T-helper 9 cell (primary cell): ENCODE data around the gene CORO7.

Experiments
- DNase-seq: peaks from one replicate; pipeline ENCODE4 v3.0.0-alpha.2; 2020

The CORO7 gene

DNA sequence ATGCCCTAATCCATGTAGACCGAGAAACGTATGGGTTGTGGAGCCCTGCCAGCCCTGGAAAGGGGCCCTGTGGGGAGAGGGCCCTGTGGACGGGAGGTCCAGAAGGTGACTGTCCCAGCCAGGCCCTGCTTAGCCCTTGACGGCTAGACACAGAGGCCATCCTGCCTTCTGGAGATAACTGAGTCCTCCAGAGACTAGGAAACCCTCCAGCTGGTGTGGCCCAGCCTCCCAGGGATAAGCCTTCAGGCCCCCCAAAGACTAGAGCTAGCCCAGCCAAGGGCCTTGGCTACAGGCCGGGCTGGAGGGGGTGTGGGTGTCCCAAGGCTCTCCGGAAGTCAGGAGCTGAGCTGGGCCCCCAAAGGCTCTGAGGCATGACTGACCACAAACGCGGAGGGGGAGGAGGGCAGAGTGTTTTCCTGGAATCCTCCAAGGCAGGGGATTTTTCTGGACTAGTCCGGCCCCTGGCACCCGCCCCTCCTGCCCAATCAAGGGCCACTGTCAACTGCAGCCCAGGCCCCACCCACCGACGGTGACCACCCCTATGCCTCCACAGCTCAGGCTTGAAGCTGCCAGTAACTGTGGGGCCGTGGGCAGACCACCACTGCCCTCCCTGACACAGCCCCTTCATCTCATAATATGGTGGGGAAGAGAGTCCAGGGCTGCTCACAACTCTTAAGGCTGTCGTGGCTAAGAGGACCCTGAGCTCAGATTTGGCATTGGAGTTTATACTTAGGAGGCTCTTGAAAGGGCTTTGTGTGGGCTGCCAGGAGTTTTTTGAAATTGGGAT lies 45.6 kb downstream of the CORO7 start:
- no peak for DNase-seq

DNA sequence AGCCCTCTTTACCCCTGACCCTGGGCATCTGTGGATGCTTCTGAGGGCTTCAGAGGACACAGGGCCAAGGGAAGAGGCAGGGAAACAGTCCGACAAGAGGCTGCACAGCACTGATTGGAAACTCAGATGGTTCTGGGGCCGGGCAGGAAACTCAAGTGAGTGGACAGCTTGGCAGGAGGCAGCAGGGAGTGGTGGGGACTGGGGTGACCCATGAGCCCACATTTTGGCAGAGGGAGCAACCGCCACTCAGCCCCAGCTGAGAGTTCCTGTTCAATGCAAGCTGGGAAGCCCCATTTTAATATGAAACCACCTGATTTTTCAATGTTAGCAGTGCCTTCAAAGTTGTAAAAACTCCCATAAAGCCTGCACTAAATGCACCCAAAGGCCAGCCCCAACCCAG lies 46.2 kb downstream of the CORO7 start:
- DNase-seq: no peak

DNA sequence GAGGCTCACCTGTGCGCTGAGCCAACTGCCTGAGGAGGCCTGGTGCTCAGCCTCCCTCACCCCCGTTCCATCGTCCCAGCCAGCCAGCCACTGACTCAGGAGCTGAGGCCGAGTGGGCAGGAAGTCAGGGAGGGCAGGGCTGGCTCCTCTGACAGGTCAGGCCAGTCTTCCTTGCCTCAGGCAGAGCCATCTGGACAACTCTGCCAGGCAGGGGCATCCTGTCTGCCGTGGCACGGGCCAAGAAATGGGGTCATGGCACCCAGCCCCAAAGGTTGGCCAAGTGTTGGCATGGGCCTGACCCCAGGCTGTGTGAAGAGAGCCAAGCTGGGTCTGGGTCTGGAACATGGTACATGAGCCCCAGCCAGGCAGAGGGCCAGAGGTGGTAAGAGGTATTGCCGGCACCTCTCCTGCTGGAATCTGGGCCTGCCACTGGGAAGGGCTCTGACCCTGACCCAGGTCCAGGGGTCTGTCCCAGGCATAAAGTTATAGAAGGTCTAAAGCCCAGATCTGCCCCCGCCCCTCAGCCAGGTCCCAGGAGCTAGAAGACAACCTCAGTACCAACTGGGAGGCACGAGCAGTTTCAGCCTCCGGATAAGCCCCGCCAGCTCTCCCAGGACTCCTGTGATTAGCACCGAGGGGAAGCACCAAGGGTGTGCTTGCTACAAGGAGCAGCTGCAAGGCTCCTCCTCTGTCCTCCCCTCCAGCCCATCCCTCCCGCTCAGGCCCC lies 47.2 kb downstream of the CORO7 start:
- no peak for DNase-seq

DNA sequence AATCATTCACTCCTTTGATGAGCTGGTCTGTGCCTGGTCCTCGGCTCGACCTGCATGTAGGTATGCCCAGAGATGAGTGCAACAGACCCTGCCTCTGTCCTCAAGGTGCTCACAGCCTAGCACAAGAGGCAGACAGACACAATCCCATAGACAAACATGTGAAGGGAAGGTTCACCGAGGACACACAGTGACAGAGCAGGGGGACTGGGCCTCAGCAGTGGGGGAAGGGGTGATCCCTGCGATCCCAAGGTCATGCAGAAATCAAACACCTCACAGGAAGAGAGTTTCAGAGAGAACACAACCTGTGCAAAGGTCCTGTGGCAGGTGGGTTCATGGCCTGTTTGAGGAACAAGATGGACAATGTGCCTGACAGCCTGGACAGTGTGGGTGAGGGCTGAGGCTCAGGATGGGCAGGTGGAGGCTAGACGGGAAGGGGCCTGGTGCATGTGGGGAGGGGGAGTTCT lies 49.0 kb downstream of the CORO7 start:
- DNase-seq: no peak

DNA sequence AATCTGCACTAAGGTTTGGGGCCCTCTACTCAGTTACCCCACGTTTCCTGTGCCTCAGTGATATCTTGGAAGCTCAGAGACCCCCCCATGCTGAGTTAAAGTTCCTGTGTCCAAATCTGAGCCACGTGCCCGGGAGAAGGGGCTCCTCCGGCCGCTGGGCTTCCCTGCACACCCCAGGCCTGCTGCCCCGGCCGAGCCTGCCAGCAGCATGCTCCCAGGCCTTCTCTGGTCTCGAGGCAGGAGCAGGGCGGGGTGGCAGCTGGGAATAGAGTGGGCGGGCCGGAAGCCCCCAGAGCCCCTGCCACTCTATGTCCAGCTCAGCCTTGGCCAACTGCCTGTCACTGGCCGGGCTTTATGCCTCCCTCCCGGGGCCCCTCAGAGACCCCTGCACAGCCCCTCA lies 50.4 kb downstream of the CORO7 start:
- no peak for DNase-seq

DNA sequence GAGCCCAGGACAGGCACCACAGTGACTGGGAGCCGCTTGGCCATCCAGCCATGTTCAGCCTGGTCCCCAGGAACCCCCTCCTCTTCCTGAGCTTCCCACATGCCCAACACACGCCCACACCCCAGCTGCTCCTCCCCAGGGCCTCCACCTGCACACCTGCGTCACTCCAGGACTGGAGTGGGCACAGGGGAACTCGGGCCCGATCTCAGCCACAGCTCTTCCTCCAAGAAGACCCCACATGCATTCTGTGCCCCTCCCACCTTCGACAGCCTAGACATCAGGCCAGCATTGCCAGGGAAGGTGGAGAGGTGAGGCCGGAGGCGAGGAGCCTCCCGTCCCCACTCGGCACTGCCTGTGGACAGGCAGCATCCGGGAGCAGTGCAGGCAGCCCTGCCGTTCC lies 50.8 kb downstream of the CORO7 start:
- no peak for DNase-seq

DNA sequence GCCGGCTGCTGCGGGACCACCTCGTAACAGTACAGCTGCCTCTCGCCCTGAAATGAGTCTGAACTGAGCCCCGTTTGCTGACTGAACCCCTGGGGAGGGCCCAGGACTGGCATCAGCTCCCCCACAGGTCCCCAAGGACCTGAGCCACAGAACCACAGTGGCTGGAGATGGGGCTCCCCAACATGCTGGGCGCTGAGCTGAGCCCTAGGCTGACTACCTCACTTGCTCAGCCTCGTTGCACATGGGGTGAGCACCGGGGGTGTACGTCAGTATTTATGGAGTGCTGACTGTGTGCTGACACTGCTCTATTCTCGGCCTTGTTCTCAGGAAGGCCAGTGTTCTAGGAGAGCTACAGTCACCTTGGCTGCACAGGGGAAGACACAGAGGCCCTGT lies 51.4 kb downstream of the CORO7 start:
- no peak for DNase-seq

DNA sequence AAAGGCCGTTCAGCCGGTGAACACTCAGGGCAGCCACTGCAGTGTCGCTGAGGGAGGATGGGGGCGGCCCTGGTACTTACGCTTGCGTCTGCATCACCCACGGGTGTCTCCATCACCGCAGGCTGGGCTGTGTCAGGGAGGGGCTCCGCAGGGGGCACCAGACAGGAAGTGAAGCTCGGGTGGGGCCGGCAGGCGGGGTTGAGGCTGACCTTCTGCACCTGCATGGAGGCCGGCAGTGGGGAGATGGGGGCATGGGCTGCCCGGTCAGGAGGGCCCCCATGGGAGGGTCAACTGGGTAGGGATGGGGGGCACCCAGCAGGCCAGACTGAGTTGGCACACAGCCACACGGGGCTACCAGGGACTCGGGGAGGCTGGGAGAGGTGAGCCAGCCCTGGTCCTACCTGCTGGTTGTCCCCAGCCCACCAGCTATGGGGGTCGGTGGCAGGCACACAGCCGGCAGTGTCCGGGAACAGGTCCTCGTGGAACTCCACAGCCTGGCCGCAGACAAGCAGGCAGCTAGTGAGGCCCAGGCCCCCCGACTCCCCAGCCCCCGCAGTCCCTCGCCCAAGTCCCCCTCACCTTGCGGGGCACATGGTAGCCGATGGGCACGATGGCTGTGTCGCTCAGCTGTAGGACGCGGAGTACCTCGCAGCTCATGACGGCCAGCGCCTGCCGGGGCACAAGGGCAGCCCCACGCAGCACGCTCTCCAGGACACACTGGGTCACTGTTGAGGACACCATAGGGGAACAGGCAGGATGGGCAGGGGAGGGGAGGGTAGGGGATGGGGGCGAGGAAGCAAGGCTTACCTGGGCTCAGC lies 52.0 kb downstream of the CORO7 start:
- no peak for DNase-seq

DNA sequence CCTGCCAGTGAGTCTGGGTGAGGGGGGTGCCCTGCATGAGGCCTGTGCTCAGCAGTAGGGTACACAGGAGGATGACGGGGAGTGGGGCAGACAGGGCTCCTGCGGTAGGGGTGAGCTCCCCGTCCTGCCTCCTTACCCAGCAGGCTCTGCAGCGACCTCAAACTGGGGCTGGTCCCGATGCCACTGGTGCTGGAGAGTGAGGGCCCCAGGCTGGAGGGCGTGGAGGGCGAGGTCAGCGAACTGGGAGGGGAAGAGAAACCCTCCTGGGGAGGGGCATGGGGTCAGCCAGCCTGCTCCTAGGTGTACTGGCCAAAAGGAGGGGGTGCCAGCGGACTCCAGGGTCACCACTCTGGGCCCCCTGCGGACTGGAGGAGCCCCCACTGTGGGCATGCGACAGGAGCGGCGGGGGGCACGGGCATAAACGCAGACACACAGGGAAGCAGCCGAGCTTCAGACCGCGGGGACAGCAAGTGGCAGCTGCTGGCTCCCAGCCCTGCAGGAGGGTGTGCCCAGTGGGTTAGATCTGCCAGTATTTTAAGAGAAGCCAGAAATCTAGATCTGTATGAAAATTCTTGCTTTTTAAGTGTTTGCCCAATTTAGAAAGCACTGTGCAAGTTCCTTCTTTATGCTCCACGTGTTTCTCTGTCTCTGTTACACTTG lies 53.8 kb downstream of the CORO7 start:
- DNase-seq: no peak

DNA sequence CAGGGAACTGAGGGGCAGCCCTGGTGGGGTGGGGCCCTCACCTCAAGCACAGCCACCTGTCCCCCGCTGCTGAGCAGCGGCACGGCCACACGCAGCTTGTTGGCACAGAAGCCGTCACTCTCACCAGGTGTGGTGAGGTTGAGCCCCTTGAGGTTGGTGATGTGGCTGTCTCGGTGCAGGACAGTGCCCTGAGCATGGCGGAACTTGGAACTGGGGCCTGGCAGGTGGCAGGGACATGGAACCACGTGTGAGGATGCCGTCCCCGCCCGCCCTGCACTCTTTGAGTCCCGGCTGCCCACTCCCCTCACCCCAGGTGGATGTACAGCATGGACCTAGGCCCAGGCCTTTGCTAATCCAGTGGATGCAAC lies 54.5 kb downstream of the CORO7 start:
- no peak for DNase-seq

DNA sequence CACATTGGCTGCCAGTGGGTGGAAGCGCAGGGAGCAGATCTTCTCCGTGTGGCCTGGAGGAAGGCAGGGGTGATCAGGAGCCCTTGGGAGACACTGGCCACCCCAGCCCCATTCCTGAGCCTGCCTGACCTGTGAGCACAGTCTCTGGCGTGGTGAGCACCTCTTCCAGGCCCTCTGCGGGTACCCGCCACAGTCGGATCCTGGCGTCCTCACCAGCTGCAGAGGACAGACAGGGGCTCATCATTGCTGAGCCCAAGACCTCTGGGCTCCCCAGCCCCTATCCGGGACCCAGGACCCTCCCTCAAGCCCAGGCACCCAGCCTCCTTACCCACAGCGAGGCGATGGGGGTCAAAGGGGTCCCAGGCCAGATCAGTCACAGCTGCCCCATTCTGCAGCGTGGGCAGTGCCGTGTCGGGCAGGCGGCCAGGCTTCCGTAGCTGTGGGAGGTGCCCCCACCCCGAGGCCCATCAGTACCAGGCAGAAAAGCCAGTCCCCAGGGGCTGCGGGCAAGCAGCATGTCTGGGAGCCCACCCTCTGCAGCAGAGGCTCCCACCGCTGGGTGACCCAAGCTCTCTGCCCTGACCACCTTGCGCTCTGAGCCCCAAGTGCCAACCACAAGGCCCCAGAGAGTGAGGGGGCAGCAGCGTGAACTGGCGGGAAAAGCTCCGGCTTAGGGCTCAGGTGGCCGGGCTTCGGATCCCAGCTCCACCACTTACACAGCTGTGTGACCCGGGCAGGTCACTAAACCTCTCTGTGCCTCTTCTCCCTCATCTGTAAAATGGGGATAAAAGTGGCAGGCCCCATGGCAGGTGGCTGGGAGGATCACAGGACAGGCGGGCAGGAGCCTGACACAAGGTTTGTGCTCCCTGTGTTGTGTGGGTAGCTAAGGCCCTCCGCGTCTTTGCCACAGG lies 55.1 kb downstream of the CORO7 start:
- no peak for DNase-seq

DNA sequence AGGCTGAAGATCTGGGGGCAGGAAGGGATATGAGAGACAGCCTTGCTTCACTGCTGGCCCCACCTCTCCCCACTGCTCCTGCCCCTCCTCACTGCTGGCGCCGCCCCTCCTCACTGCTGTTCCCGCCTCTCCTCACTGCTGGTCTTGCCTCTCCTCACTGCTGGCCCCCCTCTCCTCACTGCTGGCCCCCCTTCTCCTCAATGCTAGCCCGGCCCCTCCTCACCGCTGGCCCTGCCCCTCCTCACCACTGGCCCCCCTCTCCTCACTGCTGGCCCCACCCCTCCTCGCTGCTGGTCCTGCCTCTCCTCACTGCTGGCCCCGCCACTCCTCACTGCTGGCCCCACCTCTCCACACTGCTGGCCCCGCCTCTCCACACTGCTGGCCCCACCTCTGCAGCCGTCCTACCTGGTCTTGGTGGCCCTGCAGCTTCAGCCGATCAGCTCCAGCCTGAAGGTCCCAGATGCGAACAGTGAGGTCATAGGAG lies 55.8 kb downstream of the CORO7 start:
- no peak for DNase-seq

DNA sequence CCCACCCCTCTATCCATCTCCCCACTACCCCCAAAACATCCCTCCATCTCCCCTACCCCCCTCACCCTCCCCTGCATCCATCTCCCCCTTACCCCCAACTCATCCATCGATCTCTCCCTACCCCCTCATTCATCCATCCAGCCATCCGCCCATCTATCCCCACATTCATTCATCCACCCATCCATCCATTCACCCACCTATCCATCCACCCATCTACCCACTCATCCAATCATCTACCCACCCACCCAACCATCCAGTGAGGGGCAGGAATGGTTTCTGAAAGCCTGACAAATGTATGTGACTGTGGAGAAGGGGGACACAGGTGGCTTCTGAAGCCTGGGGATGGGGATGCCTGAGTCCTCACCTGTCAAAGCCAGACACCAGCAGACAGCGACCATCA lies 56.5 kb downstream of the CORO7 start:
- no peak for DNase-seq

DNA sequence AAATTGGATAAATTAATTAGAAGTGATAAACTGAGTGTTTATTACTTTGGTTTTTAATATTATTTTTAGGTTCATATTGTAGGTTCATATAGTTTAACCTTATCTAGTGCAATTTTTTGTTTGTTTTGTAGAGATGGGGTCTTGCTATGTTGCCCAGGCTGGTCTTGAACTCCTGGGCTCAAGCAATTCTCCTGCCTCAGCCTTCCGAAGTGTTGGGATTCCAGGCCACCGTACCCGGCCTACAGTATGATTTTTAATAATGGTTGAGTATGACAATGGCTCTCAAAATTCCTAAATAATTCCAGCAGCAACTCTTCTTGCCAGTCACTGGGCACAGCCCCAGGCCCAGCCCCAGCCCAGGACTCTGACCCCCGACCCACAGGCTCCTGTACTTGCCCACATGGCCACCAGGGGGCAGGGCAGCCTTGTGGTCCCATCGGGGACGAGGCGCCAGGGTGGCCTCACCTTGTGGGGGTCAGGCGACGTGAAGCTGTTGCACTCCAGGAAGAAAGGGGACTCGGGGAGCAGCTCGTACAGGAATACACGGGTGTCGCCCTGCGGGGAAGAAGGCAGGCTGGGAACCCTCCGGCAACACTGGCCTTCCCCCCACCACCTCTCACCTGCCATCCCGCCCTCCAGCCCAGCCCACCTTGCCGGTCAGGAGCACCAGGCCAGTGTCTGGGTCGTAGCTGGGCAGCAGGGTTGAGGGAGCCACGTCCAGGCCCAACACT lies 57.4 kb downstream of the CORO7 start:
- DNase-seq: peak; percentile 68

DNA sequence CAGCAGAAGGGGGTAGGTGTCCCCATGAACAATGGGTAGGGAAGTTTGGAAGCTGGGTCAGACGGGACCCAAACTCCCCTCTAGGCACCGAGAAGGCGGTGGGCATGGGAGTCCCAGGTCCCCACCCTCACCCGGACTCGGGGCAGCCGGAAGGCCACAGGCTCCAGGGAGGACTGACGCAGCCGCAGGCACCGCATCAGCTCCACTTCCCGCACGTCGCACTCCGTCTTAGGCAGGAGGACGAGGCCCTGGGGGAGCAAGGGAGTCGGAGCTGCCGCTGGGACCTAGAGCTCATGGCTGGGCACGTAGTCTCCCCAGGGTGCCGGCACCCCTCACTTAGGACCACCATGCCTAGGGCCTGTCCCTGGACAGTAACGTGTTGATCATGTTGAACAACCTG lies 58.2 kb downstream of the CORO7 start:
- no peak for DNase-seq

DNA sequence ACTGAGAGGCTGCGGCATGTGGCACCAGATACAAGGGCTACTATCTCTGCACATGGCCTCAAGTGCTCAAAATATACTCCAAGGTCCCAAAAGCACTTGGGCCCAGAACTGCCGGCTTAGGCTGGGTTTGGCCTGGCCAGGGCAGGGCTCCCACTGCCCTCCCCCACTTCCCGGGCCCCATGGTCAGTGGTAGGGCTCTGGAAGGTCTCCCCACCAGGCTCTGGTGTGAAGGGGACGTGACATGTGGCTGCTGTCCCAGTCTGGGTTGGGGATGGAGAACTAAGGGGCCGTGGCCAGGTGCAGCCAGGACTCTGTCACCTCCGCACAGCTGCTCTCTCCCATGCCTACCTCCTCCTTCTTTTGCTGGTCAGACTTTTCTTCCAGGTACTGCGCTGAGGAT lies 59.6 kb downstream of the CORO7 start:
- DNase-seq: no peak

DNA sequence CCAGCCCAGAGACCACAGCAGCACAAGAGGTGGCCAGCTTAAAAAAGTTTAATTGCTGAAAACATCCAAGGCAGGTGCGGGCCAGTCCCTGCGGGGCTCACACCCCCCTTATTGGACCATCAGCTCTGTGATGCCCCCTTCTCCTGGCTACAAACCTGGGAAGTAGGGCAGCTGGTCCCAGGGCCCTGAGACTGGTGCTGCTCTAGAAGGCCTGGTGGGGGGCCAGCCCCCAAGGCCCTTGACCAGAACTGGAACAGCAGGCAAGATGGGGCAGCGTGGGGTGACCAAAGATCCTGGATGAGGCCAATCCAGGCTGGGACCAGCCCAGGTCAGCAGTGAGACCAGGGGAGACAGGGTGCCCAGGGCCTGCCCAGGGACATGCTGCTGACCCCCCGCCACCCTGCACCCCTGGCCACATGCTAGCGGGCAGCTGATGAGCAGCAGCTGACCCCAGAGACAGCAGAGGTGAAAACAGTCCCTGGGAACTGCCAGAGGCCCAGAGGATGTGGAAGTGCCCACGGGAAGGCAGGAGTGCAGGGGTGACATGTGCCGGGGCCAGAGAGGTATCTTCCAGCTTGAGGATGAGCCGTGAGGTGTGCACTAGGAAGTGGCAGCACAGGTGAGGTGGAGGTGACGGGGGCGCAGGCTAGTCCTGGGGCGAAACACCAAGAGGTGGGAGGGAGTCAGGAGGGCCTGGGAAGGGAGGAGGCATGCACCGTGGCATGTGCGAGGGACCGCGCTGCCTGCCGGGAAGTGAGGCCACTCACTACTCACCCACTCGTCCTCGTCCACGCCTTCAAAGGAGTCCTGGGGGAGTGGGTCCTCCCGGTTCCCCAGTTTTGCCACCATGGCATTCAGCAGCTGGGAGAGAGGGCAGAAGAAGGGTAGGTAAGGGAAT lies 61.6 kb downstream of the CORO7 start:
- no peak for DNase-seq

DNA sequence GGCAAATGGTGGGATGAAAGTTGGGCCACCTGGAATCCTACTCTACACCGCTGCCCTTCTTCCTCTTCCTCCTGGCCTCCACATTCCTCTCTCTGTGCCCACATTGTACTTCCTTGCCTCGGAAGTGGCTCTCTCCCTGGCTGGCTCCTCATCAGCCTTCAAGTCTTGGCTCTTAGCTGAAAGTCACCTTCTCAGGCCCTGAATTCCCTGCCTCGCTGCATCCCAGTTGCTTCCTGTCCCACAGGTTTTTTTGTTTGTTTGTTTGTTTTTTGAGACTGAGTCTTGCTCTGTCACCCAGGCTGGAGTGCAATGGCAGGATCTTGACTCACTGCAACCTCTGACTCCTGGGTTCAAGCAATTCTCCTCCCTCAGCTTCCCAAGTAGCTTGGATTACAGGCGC lies 62.7 kb downstream of the CORO7 start:
- DNase-seq: no peak

DNA sequence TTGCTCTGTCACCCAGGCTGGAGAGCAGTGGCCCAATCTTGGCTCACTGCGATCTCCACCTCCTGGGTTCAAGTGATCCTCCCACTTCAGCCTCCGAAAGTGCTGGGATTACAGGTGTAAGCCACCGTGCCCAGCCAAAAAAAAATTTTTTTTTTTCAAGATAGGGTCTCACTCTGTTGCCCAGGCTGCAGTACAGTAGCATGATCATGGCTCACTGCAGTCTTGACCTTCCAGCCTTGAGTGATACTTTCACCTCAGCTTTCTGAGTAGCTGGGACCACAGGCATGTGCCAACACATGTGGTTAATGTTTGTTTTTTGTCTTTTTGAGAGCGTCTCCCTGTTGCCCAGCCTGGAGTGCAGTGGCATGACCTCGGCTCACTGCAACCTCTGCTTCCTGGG lies 63.6 kb downstream of the CORO7 start:
- no peak for DNase-seq

DNA sequence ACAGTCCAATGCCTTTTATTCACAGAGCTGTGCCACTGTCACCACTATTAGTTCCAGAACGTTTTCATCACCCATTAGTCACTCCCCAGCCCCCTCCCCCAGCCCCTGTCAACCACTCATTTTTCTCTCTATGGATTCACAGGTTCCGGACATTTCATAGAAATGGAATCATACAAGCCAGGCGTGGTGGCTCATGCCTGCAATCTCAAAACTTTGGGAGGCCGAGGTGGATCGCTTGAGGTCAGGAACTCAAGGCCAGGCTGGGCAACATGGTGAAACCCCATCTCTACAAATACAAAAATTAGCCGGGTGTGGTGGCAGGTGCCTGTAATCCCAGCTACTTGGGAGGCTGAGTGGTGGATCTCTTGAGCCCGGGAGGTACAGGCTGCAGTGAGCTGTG lies 64.5 kb downstream of the CORO7 start:
- DNase-seq: no peak
